ENCODE measurements around the gene TLE7. TPM values are rescaled to one million over a fixed set of nuclear protein-coding genes. Genes with fewer than 3 reads are reported as not detected.

The TLE7 gene
- total and polyA plus RNA-seq, 2 of the 8 experiments (the other 6 are each of a cell fraction or from before 2014, with no cell fraction given) = 0.03 TPM; not detected in 1

GRCh38 chr16:71383054-71383773 is 58.6 kb downstream of the TLE7 start:
- Histone ChIP-seq H3K4me2 (ENCODE audit: insufficient read depth in 1 of 2, low read depth in 2 of 2, low read length in 2 of 2) (0 out of 4 replicates have a peak overlapping the region, but pooled peaks of 1 of the 2 experiments have one; percentile 13), H3K9me3 (ENCODE audit: insufficient read depth in 2 of 2, low read depth in 1 of 2, low read length in 1 of 2) (no peaks in the 10 kb centered on the region), H3K14ac (ENCODE audit: insufficient read length) (no peak overlapping the region), H4K91ac (replicated peaks; ENCODE audit: insufficient read length, low read length) (no peak overlapping the region), H2BK12ac (ENCODE audit: low read depth, low read length) (no peak overlapping the region), H3K4me1 (replicated peaks in 1 of 4; ENCODE audit: control insufficient read depth in 3 of 4, insufficient read depth in 4 of 4, low read length in 3 of 4) (peaks cover 12 to 20% (median 16%) of the 10 kb centered on the region in 4 experiments; a peak in 5 of 7 replicates), H3K56ac (replicated peaks; ENCODE audit: insufficient read length, low read depth, low read length) (no peak overlapping the region), H3K79me1 (ENCODE audit: low read depth, low read length) (no peaks in the 10 kb centered on the region), H3K27ac (ENCODE audit: low read depth, low read length) (no peak overlapping the region), H3K23ac (ENCODE audit: insufficient read length) (no peak overlapping the region), H3K4me3 (ENCODE audit: extremely low read depth in 1 of 4, insufficient read depth in 2 of 4, low read depth in 3 of 4, low read length in 4 of 4) (no peak overlapping the region), H3K27me3 (replicated peaks in 1 of 4; ENCODE audit: control insufficient read depth in 3 of 4, extremely low read depth in 1 of 4, insufficient read depth in 3 of 4, low read length in 3 of 4) (0 out of 7 replicates have a peak, but pooled peaks cover 0 to 2% (median 0%) of the 10 kb centered on the region in 4 experiments), H2BK15ac (ENCODE audit: low read length) (peak overlapping the region; percentile 47; the same call in 1 of the 2 replicates), H4K20me1 (replicated peaks in 1 of 2; ENCODE audit: control insufficient read depth in 1 of 2, insufficient read depth in 2 of 2, low read length in 2 of 2) (peaks cover 0 to 4% of the 10 kb centered on the region in 2 experiments), H2BK120ac (replicated peaks; ENCODE audit: low read depth, low read length) (no peak overlapping the region), H2AK5ac (ENCODE audit: low read depth, low read length) (no peak overlapping the region), H4K5ac (ENCODE audit: insufficient read length, low read depth, low read length) (no peak overlapping the region), H3K36me3 (ENCODE audit: control insufficient read depth in 2 of 4, insufficient read depth in 4 of 4, low read length in 3 of 4) (no peaks in the 10 kb centered on the region), H3K4ac (replicated peaks; ENCODE audit: insufficient read length, low read depth, low read length) (no peak overlapping the region), H2BK20ac (ENCODE audit: low read length) (no peak overlapping the region; the same call in 1 of the 2 replicates), H2AFZ (ENCODE audit: low read length) (no peak overlapping the region), H3K9ac (replicated peaks in 1 of 4; ENCODE audit: extremely low read depth in 1 of 4, low read depth in 3 of 4, low read length in 3 of 4) (no peak overlapping the region), H2BK5ac (ENCODE audit: low read depth, low read length) (peak overlapping the region; percentile 49; the same call in 1 of the 2 replicates), H4K8ac (ENCODE audit: extremely low read depth, insufficient read depth, low read length) (no peak overlapping the region), H3K18ac (ENCODE audit: extremely low read depth, low read length) (no peak overlapping the region), H3K79me2 (ENCODE audit: control insufficient read depth in 1 of 2, insufficient read depth in 2 of 2, low read length in 2 of 2) (no peaks in the 10 kb centered on the region), H3K23me2 (ENCODE audit: low read depth, low read length) (peaks cover 4% of the 10 kb centered on the region; the same call in 1 of the 2 replicates)
- ChIA-PET CTCF (ENCODE audit: partially characterized antibody) (interaction anchor here (0.5 to 2.4 kb wide), 7 partner anchors 9 to 224 kb away, joined by 3 to 23 read pairs (median 4); partner anchors contain the start of gene CALB2), POLR2A (ENCODE audit: partially characterized antibody) (interaction anchor here (2.2 kb wide), 1 partner anchor 9 kb away, joined by 7 read pairs; no protein-coding TSS in a partner anchor)
- TF ChIP-seq SIRT6 (IDR thresholded peaks at IDR 0.05; ENCODE audit: low read length) (no peak), KDM5A (IDR thresholded peaks at IDR 0.05; ENCODE audit: low read length) (no peak), TAF1 (IDR thresholded peaks at IDR 0.05; ENCODE audit: low read depth, low read length) (no peak)
- FAIRE-seq (no peak), DNase-seq (ENCODE audit: low read depth in 1 of 2, low spot score in 2 of 2) (no peak)
- 85% methylated on average over 10 of the region's 11 CpGs; no CpG with 5 or more reads in 1 of the 2 experiments for WGBS, 2 experiments (ENCODE audit: extremely low coverage in 1 of 2, insufficient coverage in 1 of 2, insufficient read length in 1 of 2, insufficient replicate concordance in 2 of 2, low coverage in 1 of 2, low lambda C conversion rate in 2 of 2, missing lambda C conversion rate in 1 of 2)
